ENCODE results near the gene MYT1.

DNA sequence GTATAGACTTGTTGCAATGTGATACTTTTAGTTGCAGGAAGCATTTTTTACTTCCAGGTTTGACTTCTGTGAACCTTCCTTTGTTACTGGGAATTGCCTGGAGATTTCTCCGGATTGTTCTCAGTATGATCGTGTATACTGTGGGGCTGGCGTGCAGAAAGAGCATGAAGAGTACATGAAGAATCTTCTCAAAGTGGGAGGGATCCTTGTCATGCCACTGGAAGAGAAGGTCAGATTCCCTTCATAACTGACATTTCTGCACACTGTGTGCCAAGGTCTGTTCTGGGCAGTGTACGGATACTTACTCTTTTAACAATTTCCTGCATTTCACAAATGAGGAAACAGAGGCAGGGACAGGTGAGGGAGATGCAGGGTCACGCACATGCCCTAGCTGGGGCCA is 100.9 kb downstream of the MYT1 start:
- TF ChIP-seq CTCF (IDR thresholded peaks at IDR 0.05) (no peak), POLR2A (IDR thresholded peaks at IDR 0.05) (no peak), EP300 (IDR thresholded peaks at IDR 0.05) (no peak)
